ENCODE measurements around the gene NOX1. TPM values are rescaled to one million over a fixed set of nuclear protein-coding genes. Genes with fewer than 3 reads are reported as not detected.
"Not testable (repeated sequence)": the region's sequence is repeated elsewhere in the genome, so short reads cannot be mapped to it uniquely, and the experiment has no call there.

NOX1 gene
- total RNA-seq, 2 donors from 2014 or later = not detected

GRCh38 chrX:100829730-100830129 lies 44.4 kb downstream of the NOX1 start:
- ATAC-seq (no peak), DNase-seq (no peak)
- intact Hi-C loops (cut with DNase I) = no loop called here

GRCh38 chrX:100819837-100820666 lies 54.1 kb downstream of the NOX1 start, which contains the start of gene CSTF2:
CSTF2 (plus strand) TSS chrX:100820391; CDS start chrX:100820417, 26 bp downstream.
- intact Hi-C loops (cut with DNase I) = loop anchor here in 1 of 2 donors (5.0 kb wide), 1 partner anchor 982 kb away; no protein-coding TSS in a partner anchor
- peak; percentile 99 to 100 for ATAC-seq
- peak; percentile 86 for DNase-seq

- intact Hi-C loops (cut with DNase I) = no loop called here
- peak; percentile 21 for DNase-seq
- ATAC-seq = no peak
Measured at GRCh38 chrX:100819534-100819836, 54.7 kb downstream of the NOX1 start.

GRCh38 chrX:100817340-100817739 lies 56.8 kb downstream of the NOX1 start:
- ATAC-seq = no peak
- intact Hi-C loops (cut with DNase I) = no loop called here
- no peak for DNase-seq

- intact Hi-C loops (cut with DNase I) = no loop called here
- DNase-seq (no peak), ATAC-seq (no peak)
Measured at GRCh38 chrX:100812216-100813158, 61.7 kb downstream of the NOX1 start.

- intact Hi-C loops (cut with DNase I); ATAC-seq; DNase-seq: not testable (repeated sequence)
Measured at GRCh38 chrX:100808265-100808664, 65.9 kb downstream of the NOX1 start.

- DNase-seq (no peak), ATAC-seq (no peak)
- intact Hi-C loops (cut with DNase I) = no loop called here
Measured at GRCh38 chrX:100804780-100805179, 69.4 kb downstream of the NOX1 start.

- ATAC-seq (no peak), DNase-seq (no peak)
- intact Hi-C loops (cut with DNase I) = no loop called here
Measured at GRCh38 chrX:100802843-100803242, 71.3 kb downstream of the NOX1 start.

- intact Hi-C loops (cut with DNase I) = no loop called here
- no peak for ATAC-seq
- no peak for DNase-seq
Measured at GRCh38 chrX:100798484-100799214, 75.5 kb downstream of the NOX1 start.

GRCh38 chrX:100797359-100797758 lies 76.8 kb downstream of the NOX1 start:
- ATAC-seq (no peak), DNase-seq (no peak)
- intact Hi-C loops (cut with DNase I) = no loop called here

- intact Hi-C loops (cut with DNase I); DNase-seq; ATAC-seq: not testable (repeated sequence)
Measured at GRCh38 chrX:100796371-100796770, 77.8 kb downstream of the NOX1 start.

Other genes with a start within 250 kb of the NOX1 start
- gene TSPAN6, start 237.6 kb downstream of the NOX1 start, total RNA-seq = 10 to 100 TPM in 1 of 2 donors, 1 to 10 TPM in 1; 8.0 to 10.1 TPM
- 10 to 100 TPM; 20.4 to 37.4 TPM for gene SRPX2, start 230.2 kb downstream of the NOX1 start, total RNA-seq
- gene SYTL4, start 142.2 kb downstream of the NOX1 start, total RNA-seq = 1 to 10 TPM; 3.6 to 5.8 TPM
- 1 to 10 TPM; 7.1 to 7.5 TPM for gene CSTF2, start 54.0 kb downstream of the NOX1 start, total RNA-seq
- not detected for gene XKRX, start 54.6 kb upstream of the NOX1 start, total RNA-seq
- gene ARL13A, start 95.3 kb upstream of the NOX1 start, total RNA-seq = not detected
- gene TRMT2B, start 177.8 kb upstream of the NOX1 start, total RNA-seq = 10 to 100 TPM; 14.3 to 15.6 TPM
- gene TMEM35A, start 204.5 kb upstream of the NOX1 start, total RNA-seq = under 1 TPM in 1 of 2 donors, not detected in 1; 0.41 TPM
- gene CENPI, start 223.8 kb upstream of the NOX1 start, total RNA-seq = under 1 TPM; 0.42 to 0.88 TPM

Data from left cardiac atrium (tissue), 4 donors.